ENCODE results near the gene RANBP9. TPM values are rescaled to one million over a fixed set of nuclear protein-coding genes. Genes with fewer than 3 reads are reported as not detected.

RANBP9 gene
- total and polyA plus RNA-seq, 2 of the 13 experiments (the other 11 are each of a cell fraction or from before 2014, with no cell fraction given): 26.6 to 30.6 TPM

- TF ChIP-seq THAP9 (CRISPR knock-in tag; IDR thresholded peaks at IDR 0.05; ENCODE audit: borderline replicate concordance) (peak; percentile 76; the same call in 1 of the 2 replicates), THRA (CRISPR knock-in tag; IDR thresholded peaks at IDR 0.05; ENCODE audit: borderline replicate concordance) (peak; percentile 37; the same call in 1 of the 2 replicates), THAP11 (CRISPR knock-in tag; IDR thresholded peaks at IDR 0.05) (peak; percentile 70), ZNF224 (CRISPR knock-in tag; IDR thresholded peaks at IDR 0.05) (0 out of 2 replicates have a peak, but pooled peaks have one; percentile 39), KLF6 (CRISPR knock-in tag; IDR thresholded peaks at IDR 0.05) (peak; percentile 95; the same call in 1 of the 2 replicates), RERE (CRISPR knock-in tag; IDR thresholded peaks at IDR 0.05; ENCODE audit: low read depth) (no peak), ZNF704 (CRISPR knock-in tag; IDR thresholded peaks at IDR 0.05; ENCODE audit: borderline replicate concordance) (peak; percentile 96), ZNF101 (CRISPR knock-in tag; IDR thresholded peaks at IDR 0.05; ENCODE audit: borderline replicate concordance, low read depth) (peak; percentile 78; the same call in 1 of the 2 replicates), KDM6A (CRISPR knock-in tag; IDR thresholded peaks at IDR 0.05; ENCODE audit: low read depth) (no peak), ZNF737 (CRISPR knock-in tag; IDR thresholded peaks at IDR 0.05; ENCODE audit: borderline replicate concordance) (no peak), CBX2 (IDR thresholded peaks at IDR 0.05; ENCODE audit: low read depth, low read length) (no peak), CBX2 (CRISPR knock-in tag; IDR thresholded peaks at IDR 0.05; ENCODE audit: low read depth) (no peak), ZNF143 (CRISPR knock-in tag; IDR thresholded peaks at IDR 0.05) (peak; percentile 46; the same call in 1 of the 2 replicates), ZNF607 (CRISPR knock-in tag; IDR thresholded peaks at IDR 0.05; ENCODE audit: borderline replicate concordance) (peak; percentile 95), DNMT1 (CRISPR knock-in tag; IDR thresholded peaks at IDR 0.05) (peak; percentile 42; the same call in 1 of the 2 replicates), ZNF232 (CRISPR knock-in tag; IDR thresholded peaks at IDR 0.05; ENCODE audit: borderline replicate concordance) (peak; percentile 82; the same call in 1 of the 2 replicates)
Observed at GRCh38 chr6:13711733-13712598, at the start of gene RANBP9 (continued).
